Liver (tissue), 9 donors: ENCODE results near the gene SEC23IP. TPM values are rescaled to one million over a fixed set of nuclear protein-coding genes. Genes with fewer than 3 reads are reported as not detected.

Experiments used
- DNase-seq: peaks from one replicate; pipeline ENCODE4 v3.0.0-alpha.2; 2017; ENCODE audit warnings: low spot score
- H3K27ac ChIP-seq, 2 donors: one replicate each; pipeline ENCODE4 v1.7.0; 2013; ENCODE audit warnings: inconsistent platforms in 2 of 2, low read length in 2 of 2, control low read depth in 1 of 2, low read depth in 1 of 2, mild to moderate bottlenecking in 1 of 2
- H3K27me3 ChIP-seq, 4 donors: one replicate each; pipeline versions ENCODE4 v1.6.1 to v1.7.0; 2013; ENCODE audit warnings: low read length in 3 of 4, inconsistent platforms in 1 of 4, mild to moderate bottlenecking in 1 of 4, moderate library complexity in 1 of 4; ENCODE audit not compliant: control insufficient read depth in 4 of 4, insufficient read depth in 4 of 4
- H3K36me3 ChIP-seq, 4 donors: one replicate each; pipeline versions ENCODE4 v1.6.1 to v1.7.0; 2013; ENCODE audit warnings: low read length in 3 of 4, mild to moderate bottlenecking in 3 of 4, low read depth in 1 of 4, moderate library complexity in 1 of 4; ENCODE audit not compliant: control insufficient read depth in 4 of 4, insufficient read depth in 3 of 4
- H3K4me1 ChIP-seq, 4 donors: one replicate each; pipeline versions ENCODE4 v1.6.1 to v1.7.0; 2013; ENCODE audit warnings: low read length in 3 of 4, mild to moderate bottlenecking in 3 of 4, moderate library complexity in 1 of 4; ENCODE audit not compliant: control insufficient read depth in 4 of 4, insufficient read depth in 4 of 4
- H3K4me3 ChIP-seq, 3 donors: one replicate each; pipeline versions ENCODE4 v1.6.1 to v1.7.0; 2013; ENCODE audit warnings: low read length in 3 of 3, control low read depth in 1 of 3, low read depth in 1 of 3, mild to moderate bottlenecking in 1 of 3
- H3K9ac ChIP-seq, 2 donors: one replicate each; pipeline ENCODE4 v1.7.0; 2013; ENCODE audit warnings: low read length in 2 of 2, mild to moderate bottlenecking in 2 of 2, moderate library complexity in 2 of 2, control low read depth in 1 of 2, low read depth in 1 of 2
- H3K9me3 ChIP-seq, 4 donors: one replicate each; pipeline versions ENCODE4 v1.6.1 to v1.7.0; 2013; ENCODE audit warnings: low read length in 3 of 4; ENCODE audit not compliant: control insufficient read depth in 4 of 4
- ATF3 ChIP-seq: IDR thresholded peaks from 2 replicates; pipeline ENCODE4 v1.6.1; 2016; ENCODE audit warnings: antibody characterized with exemption
- FOXA2 ChIP-seq: IDR thresholded peaks from 2 replicates; pipeline ENCODE4 v1.6.1; 2016; ENCODE audit warnings: antibody characterized with exemption
- MAX ChIP-seq: IDR thresholded peaks from 2 replicates; pipeline ENCODE4 v1.6.1; 2016; ENCODE audit warnings: antibody characterized with exemption
- NR2F2 ChIP-seq: IDR thresholded peaks from 2 replicates; pipeline ENCODE4 v1.6.1; 2016; ENCODE audit warnings: antibody characterized with exemption
- RAD21 ChIP-seq, 2 donors: IDR thresholded peaks; 2 replicates each; pipeline ENCODE4 v1.6.1; 2016; ENCODE audit warnings: antibody characterized with exemption in 2 of 2, mild to moderate bottlenecking in 2 of 2
- REST ChIP-seq: IDR thresholded peaks from 2 replicates; pipeline ENCODE4 v1.6.1; 2016; ENCODE audit warnings: antibody characterized with exemption, mild to moderate bottlenecking
- SP1 ChIP-seq: IDR thresholded peaks from 2 replicates; pipeline ENCODE4 v1.6.1; 2018; ENCODE audit warnings: antibody characterized with exemption, mild to moderate bottlenecking
- TAF1 ChIP-seq: conservative IDR thresholded peaks from 2 replicates; pipeline ENCODE4 v1.6.1; 2016; ENCODE audit warnings: antibody characterized with exemption, mild to moderate bottlenecking
- YY1 ChIP-seq: IDR thresholded peaks from 2 replicates; pipeline ENCODE4 v1.6.1; 2016; ENCODE audit warnings: antibody characterized with exemption, mild to moderate bottlenecking
- ZBTB33 ChIP-seq: IDR thresholded peaks from 2 replicates; pipeline ENCODE4 v1.6.1; 2016; ENCODE audit warnings: antibody characterized with exemption
- WGBS: extraction: QIAGEN DNeasy Blood & Tissue Kit; methylation state at CpG from one replicate; pipeline ENCODE4 v1.1.7; 2013; 5-methylcytosine and 5-hydroxymethylcytosine counted together
- polyA plus RNA-seq, 2 donors: library from polyadenylated mRNA; stranded (reverse) in 1 of 2; unstranded in 1 of 2; fragments of 200-250 nt in 1 of 2; fragments of >200 nt in 1 of 2; fragmentation: Nextera tagmentation in 1 of 2; extraction: Ambion mirVana in 1 of 2; gene quantifications; one replicate each; pipeline versions ENCODE4 v1.2.1 to v1.2.3, GENCODE V29; 2013 to 2015
- total RNA-seq, 2 donors: library from RNA; depleted of rRNA; stranded (reverse); fragments of >200 nt; gene quantifications; one replicate each; pipeline ENCODE4 v1.2.3, GENCODE V29; 2014
- donor health status: healthy.
- donor health status: healthy.
- donor health status: healthy.
- donor health status: healthy.
- donor health status: healthy.

Gene SEC23IP
- total and polyA plus RNA-seq, 4 donors, result 10.1 to 16.0 (median 12.6) TPM

GRCh38 chr10:119970963-119971362 lies 78.4 kb downstream of the SEC23IP start:
- H3K27me3 ChIP-seq, result no peaks in the 10 kb centered on the region
- TF ChIP-seq MAX (no peak), TAF1 (no peak), SP1 (no peak), REST (no peak)
- whole genome bisulfite sequencing, result 97% methylated on average over 1 of the region's 1 CpG
- no peak overlapping the region for H3K9ac ChIP-seq
- no peaks in the 10 kb centered on the region for H3K36me3 ChIP-seq
- H3K4me1 ChIP-seq, result no peaks in the 10 kb centered on the region
- peaks cover 4 to 10% (median 9%) of the 10 kb centered on the region in 4 donors for H3K9me3 ChIP-seq
- no peak overlapping the region for H3K4me3 ChIP-seq
- no peak overlapping the region for H3K27ac ChIP-seq
- no peak for DNase-seq

- no peaks in the 10 kb centered on the region for H3K36me3 ChIP-seq
- no peaks in the 10 kb centered on the region for H3K4me1 ChIP-seq
- no peak overlapping the region for H3K9ac ChIP-seq
- no peaks in the 10 kb centered on the region for H3K27me3 ChIP-seq
- H3K9me3 ChIP-seq, result no peaks in the 10 kb centered on the region
- 84% methylated on average over 5 of the region's 5 CpGs for WGBS
- no peak overlapping the region for H3K4me3 ChIP-seq
- no peak overlapping the region for H3K27ac ChIP-seq
- DNase-seq, result no peak
- TF ChIP-seq ZBTB33 (no peak), FOXA2 (no peak), ATF3 (no peak)
These were observed 80.8 kb downstream of the SEC23IP start for GRCh38 chr10:119973281-119973680.

- H3K27me3 ChIP-seq, result no peaks in the 10 kb centered on the region
- no peaks in the 10 kb centered on the region for H3K4me1 ChIP-seq
- no peak for DNase-seq
- H3K27ac ChIP-seq, result no peak overlapping the region
- H3K36me3 ChIP-seq, result no peaks in the 10 kb centered on the region
- 67% methylated on average over 3 of the region's 3 CpGs for WGBS
- H3K9me3 ChIP-seq, result no peaks in the 10 kb centered on the region
- H3K9ac ChIP-seq, result no peak overlapping the region
- TF ChIP-seq YY1 (no peak), NR2F2 (no peak), RAD21 (IDR thresholded peaks at IDR 0.05) (no peak)
- no peak overlapping the region for H3K4me3 ChIP-seq
These were observed 83.9 kb downstream of the SEC23IP start for GRCh38 chr10:119976421-119976820.
